ENCODE results near the gene ST6GALNAC3.
"Not testable (repeated sequence)": the region's sequence is repeated elsewhere in the genome, so short reads cannot be mapped to it uniquely, and the experiment has no call there.

The ST6GALNAC3 gene

DNA sequence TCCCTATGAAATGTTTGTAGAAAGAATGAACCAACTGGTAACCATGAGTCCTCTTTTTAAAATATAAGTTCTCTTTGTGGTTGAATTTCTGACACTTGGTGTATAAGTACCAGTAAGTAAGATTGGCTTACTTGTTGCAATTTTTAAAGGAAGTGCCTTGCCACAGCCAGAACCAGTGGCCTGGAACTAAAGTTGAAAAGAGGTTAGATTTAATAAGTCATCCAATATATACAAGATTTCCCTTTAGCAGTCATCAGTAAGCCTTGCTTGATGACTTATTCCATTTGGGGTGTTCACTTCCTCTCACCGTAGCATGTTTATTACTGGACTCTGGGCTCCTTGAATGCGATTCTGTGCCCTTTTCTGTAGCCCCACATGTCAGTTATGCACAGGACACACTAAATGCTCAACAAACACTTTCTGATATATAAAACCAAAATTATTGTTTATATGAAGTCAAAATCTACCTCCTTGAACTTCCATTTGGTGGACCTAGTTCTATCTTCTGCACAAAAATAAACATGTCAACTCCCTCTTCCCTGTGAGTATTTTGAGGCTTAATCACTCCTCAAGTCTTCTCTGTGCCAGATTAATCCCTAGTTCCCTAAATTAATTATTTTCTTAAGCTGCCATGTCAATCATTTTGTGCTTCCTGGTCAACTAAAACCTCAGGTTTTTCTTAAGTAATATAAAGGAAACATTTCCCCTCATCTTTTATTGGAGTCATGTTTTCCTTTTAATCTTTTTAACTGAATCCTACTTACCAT lies 218.1 kb downstream of the ST6GALNAC3 start:
- no peak for DNase-seq

DNA sequence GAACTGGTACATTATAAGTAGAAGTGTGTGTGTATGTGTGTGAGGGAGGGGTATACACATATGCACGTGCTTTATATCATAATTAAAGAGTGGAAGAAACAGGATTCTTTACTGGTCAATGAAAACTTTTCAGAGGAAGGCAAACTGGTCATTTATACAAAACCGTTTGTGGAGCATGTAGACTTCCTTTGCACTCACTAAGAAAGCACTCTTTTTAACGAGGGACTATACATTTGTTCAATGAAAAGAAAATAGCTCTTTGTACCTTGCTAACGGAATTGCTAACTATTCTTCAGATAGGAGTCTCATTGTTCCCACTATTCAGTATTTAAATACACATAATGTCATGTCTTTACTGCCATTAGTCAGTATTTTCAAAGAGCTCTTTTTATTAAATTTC lies 219.3 kb downstream of the ST6GALNAC3 start:
- DNase-seq = no peak

GRCh38 chr1:76294482-76295194 lies 220.1 kb downstream of the ST6GALNAC3 start:
- DNase-seq = no peak

- no peak for DNase-seq
Measured at GRCh38 chr1:76298399-76298798, 223.9 kb downstream of the ST6GALNAC3 start.

GRCh38 chr1:76299036-76299435 lies 224.5 kb downstream of the ST6GALNAC3 start:
- DNase-seq = no peak

DNA sequence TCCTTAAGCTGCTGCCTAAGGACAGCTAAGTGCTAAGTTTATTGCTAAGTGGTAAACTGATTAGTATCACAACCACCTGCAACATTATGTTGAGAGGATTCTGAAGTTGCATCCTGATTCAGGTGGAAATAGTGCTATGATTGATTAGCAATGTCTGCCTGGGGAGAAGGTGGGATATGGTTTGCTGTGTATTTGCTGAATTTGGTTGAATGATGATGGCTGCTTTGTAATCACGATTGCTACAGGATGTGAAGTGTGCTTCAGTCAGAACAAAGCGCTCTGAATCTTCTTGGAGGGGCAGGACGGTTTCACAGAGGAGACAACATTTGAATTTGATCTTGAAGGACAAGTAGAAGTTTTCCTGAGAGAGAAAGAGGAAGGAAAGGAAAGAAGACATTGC lies 226.0 kb downstream of the ST6GALNAC3 start:
- no peak for DNase-seq

- DNase-seq = no peak
Measured at GRCh38 chr1:76302711-76303339, 228.3 kb downstream of the ST6GALNAC3 start.

GRCh38 chr1:76303340-76303717 lies 228.8 kb downstream of the ST6GALNAC3 start:
- DNase-seq = no peak

GRCh38 chr1:76313304-76313703 lies 238.8 kb downstream of the ST6GALNAC3 start:
- DNase-seq = no peak

DNA sequence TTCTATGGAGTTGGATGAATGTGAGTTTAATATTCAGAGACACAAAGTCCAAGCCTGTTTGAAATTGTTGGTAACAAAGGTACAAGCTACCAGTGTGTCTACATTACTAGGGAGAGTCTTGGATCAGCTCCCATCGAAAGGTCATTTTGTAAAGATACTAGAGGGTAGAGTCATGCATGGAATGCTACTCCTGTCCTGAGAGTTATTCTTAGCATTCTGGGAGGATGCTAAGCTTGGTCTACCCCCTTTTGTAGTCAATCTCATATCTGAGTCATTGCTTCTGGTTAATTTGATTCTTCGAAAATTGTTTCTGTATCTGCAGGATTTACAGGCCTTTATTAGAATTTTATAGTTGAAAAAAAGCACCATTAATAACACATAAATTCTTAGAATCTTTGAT lies 240.2 kb downstream of the ST6GALNAC3 start:
- DNase-seq = no peak

- DNase-seq = no peak
Measured at GRCh38 chr1:76317299-76317900, 242.9 kb downstream of the ST6GALNAC3 start.

GRCh38 chr1:76330991-76331603 lies 256.6 kb downstream of the ST6GALNAC3 start:
- no peak for DNase-seq

DNA sequence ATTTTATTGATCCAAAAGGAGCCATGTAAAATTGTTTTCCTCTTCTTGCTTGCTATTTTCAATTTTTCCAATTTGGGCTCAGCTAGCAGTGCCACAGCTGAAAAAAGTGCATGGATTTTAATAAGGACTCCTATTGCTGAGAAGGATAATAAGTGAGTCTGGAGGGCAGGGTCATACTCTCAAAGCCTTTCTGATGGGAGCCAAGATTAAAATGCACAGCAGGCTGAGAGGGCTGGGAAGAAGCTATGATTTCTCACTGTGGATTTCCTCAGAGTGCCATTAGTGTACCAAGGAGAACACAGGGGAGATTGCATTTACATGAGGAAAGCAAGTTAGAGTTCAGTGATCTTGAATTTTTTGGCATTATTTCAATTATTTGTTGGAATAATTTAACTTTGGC lies 261.3 kb downstream of the ST6GALNAC3 start:
- DNase-seq = no peak

DNA sequence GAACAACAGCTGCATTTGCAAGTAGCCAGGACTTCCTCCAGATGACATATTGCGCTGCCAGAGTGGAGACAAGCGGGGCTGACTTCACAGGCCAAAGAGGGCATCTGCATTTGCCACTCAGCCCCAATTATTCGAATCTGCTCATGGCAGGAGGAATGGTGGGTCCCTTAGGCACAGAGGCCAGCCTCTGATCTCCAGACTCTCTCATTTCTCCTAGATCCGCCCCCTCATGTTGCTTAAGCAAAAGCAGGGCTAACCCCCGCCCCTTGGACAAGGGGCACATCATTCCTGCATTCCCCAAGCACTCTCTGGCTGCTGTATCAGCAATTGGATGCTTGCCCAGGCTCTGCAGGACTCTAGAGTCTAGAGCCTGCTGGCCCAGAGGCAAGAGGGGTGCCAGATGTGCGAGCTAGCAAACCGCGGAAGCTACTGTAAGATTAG lies 262.4 kb downstream of the ST6GALNAC3 start:
- no peak for DNase-seq

- no peak for DNase-seq
Measured at GRCh38 chr1:76337542-76338219, 263.1 kb downstream of the ST6GALNAC3 start.

DNA sequence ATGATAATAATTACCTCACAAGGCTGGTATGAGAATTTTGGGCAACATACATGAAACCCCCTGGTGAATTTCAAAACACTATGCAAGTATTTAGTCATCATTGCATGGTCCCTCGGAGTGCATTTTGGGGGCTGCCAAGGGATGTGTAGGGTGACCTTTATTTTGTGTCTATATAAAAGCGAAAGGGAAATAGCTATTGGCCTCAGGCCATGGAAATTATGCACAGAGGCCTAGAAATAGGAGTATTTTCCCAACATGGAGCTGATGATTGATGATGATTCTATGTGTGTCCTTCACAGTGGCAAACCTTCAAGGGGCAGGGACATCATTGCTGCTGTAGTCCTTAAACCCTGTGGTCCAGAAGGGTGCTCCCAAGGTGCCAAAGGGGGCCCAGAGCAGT lies 265.5 kb downstream of the ST6GALNAC3 start:
- no peak for DNase-seq

GRCh38 chr1:76341816-76342215 lies 267.3 kb downstream of the ST6GALNAC3 start:
- DNase-seq = not testable (repeated sequence)

DNA sequence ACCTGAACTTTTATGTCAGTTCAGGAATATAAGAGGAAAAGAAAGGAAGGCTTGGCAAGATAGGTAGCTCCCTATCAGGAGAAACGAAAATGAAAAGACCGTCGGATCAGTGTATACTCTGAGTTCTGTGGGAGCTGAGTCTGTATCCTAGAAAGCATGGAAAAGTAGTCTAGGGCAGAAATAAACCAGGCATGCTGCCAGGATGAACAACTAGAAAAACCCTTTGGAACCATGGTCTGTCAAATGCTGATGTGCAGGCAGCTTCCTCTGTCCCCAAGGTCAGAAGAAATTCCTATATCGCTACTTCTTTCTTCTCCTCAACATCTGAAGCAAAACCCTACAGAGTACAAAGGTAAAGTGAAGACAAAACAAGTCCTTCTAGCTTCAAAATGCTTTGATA lies 268.8 kb downstream of the ST6GALNAC3 start:
- DNase-seq = no peak

DNA sequence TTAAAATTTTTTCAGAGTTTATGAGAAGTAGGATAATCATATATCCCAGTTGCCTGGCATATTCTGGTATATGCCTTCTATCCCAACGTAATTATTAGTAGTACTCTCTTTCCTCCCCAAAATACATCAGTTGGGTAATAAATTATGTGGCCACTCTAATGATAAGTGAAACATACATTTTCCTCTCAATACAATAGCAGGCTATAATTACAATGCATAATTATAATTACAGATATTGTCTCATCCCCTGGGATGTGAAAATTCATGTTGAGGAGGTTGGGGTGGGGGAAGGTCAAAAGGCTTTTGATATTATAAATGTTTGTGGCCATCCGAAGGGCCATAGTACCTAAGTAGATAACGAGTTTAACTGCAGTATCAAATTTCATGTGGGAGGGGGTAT lies 277.1 kb downstream of the ST6GALNAC3 start:
- no peak for DNase-seq

GRCh38 chr1:76352741-76353435 lies 278.3 kb downstream of the ST6GALNAC3 start:
- no peak for DNase-seq

GRCh38 chr1:76354236-76354635 lies 279.7 kb downstream of the ST6GALNAC3 start:
- no peak for DNase-seq

DNA sequence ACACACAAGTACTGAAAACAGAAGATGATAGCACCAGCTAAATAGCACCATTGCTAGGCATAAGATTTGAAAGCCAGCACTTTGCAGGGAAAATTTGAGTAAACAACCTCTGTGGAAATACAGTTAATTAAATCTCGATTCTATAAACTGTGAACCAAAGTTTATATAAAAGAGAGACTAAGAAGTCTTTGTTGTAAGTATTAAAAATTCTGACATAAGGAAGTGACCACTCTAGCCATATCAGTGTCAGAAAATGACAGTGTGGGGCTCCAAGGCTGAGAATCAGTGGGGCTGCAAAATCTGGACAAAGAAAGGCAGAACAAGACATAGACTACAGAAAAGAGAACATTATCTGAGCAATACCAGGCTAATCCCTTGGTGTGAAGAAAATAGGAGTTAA lies 292.2 kb downstream of the ST6GALNAC3 start:
- DNase-seq = no peak

Data from T-helper 9 cell (primary cell).